GM19372 (cell line): ENCODE measurements around the gene SLC25A14.
"Not testable (repeated sequence)": the region's sequence is repeated elsewhere in the genome, so short reads cannot be mapped to it uniquely, and the experiment has no call there.

ENCODE experiments used
- ATAC-seq: cut with Tn5 transposase; IDR thresholded peaks from one replicate; pipeline ENCODE4 v1.9.1; 2021; ENCODE audit warnings: mild to moderate bottlenecking, low read depth, moderate library complexity; ENCODE audit not compliant: unreplicated experiment

The SLC25A14 gene, protein sequence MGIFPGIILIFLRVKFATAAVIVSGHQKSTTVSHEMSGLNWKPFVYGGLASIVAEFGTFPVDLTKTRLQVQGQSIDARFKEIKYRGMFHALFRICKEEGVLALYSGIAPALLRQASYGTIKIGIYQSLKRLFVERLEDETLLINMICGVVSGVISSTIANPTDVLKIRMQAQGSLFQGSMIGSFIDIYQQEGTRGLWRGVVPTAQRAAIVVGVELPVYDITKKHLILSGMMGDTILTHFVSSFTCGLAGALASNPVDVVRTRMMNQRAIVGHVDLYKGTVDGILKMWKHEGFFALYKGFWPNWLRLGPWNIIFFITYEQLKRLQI

DNA sequence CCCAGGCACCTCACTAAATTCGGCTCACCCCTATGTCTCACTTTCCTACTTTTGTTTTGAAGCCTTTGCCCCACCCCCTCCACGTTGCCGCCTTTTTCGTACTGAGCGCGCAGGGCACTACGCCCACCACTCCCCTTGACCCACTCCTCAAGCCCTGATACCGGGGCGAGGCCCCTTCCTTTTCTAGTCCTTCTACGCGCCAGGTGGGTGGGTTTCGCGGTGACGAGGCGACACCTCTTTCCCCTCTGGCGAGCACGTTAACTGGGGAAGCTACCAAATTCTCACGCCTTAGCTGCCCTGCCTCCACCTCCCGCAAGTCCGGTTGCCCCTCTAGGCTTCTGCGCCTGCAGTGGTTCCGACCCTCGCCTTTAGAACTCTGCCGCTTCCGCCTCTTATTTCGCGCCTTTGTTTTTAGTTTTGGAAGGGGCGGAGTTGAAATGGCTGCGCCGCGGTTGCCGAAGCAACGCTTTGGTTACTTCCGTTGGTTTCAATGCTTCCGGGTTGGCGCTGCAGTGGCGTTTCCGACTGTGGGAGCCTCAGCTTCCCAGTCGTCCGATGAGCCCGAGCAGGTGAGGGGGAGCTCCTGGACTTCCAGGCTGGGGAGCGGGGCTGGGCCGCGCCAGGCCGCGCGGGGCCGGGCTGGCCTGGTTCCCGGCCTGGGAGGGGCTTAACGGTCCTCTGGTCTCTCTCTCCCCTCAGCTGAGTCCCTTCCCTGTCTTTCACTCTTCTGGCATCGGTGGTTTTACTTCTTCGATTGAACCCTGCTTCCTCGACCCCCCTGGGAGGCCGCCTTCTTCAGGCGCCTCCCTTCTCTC, at the start of gene SLC25A14:
Gene SLC25A14, plus strand, starts transcription at position 512 of the 815 bp plus-strand sequence. CDS start 360 bp downstream, outside the sequence.
- peak; percentile 97 for ATAC-seq

- no peak for ATAC-seq
These were observed 44.0 kb upstream of the SLC25A14 start for GRCh38 chrX:130295519-130296296.

DNA sequence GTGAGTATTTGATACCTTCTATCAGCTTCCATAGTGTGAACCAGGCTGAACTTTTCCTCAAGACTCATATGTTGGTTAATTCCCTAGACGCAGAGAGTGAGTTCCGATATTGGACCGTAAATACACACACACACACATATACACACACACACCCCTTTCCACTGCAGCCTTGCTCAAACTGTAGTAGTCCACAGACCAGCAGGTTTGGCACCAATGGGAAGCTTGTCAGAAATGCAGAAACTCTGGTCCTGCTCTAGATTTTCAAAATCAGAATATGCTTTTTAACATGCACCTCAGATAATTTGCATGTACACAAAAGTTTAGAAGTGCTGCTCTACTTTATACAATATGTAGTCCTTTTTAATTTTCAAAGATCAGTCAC, 43.4 kb upstream of the SLC25A14 start:
- ATAC-seq = no peak

- ATAC-seq = no peak
These were observed 43.0 kb upstream of the SLC25A14 start for GRCh38 chrX:130296743-130297142.

- no peak for ATAC-seq
These were observed 40.3 kb upstream of the SLC25A14 start for GRCh38 chrX:130299279-130300009.

DNA sequence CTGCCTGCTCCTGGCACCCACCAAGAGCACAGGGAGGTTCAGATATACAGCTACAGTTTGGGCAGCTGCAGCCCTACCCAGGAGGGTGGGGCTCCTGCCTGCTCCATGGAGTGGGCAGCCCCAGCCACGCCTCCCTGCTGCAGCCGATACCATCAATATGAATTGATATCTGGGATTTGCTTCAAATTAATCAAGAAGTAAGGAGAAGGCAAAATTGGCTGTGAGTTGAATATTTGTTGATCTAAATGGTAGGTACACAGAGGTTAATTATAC, 39.8 kb upstream of the SLC25A14 start:
- ATAC-seq = no peak

GRCh38 chrX:130301405-130301804, 38.3 kb upstream of the SLC25A14 start:
- ATAC-seq = no peak

- ATAC-seq = no peak
These were observed 37.7 kb upstream of the SLC25A14 start for GRCh38 chrX:130301977-130302376.

- no peak for ATAC-seq
These were observed 34.9 kb upstream of the SLC25A14 start for GRCh38 chrX:130304587-130305368.

DNA sequence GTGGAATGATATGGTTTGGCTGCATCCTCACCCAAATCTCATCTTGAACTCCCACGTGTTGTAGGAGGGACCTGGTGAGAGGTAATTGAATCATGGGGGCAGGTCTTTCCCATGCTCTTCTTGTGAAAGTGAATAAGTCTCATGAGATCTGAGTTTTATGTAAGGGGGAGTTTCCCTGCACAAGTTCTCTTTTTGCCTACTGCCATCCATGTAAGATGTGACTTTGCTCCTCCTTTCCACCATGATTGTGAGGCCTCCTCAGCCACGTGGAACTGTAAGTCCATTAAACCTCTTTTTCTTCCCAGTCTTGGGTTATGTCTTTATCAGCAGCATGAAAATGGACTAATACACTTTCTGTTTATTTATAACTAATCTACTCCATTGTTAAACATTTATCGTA, 19.8 kb upstream of the SLC25A14 start:
- ATAC-seq = not testable (repeated sequence)

DNA sequence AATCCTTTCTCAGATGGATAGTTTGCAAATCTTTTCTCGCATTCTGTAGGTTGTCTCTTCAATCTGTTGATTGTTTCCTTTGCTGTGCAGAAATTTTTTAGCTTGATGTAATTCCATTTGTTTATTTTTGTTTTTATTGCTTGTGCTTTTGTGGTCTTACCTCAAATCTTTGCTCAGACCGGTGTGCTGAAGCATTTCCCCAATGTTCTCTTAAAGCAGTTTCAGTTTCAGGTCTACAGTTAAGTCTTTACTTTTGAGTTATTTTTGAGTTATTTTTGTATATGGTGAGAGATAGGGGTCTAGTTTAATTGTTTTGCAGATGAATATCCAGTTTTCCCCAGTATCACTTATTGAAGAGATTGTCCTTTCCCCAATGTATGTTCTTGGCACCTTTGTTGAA, 18.2 kb upstream of the SLC25A14 start:
- ATAC-seq = peak; percentile 70

DNA sequence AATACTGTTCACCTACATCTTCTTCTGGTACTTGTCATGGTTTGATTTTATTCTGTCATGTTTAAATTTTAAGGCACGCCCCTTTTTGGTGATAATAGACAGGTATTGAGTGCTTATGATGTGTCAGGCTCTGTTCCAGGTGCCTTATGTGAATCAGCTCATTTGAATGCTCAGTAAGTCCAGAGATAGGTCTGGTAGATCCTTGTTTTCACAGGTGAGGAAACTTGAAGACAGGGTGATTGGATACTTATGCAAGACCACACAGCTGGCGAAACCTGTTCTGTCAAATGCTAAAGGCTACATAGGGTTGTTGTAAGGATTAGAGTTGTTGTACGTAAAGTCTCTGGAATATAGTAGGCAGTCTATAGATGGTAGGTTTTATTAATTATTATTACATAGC, 9.6 kb upstream of the SLC25A14 start:
- no peak for ATAC-seq

GRCh38 chrX:130330706-130331105, 9.0 kb upstream of the SLC25A14 start:
- peak; percentile 76 for ATAC-seq

DNA sequence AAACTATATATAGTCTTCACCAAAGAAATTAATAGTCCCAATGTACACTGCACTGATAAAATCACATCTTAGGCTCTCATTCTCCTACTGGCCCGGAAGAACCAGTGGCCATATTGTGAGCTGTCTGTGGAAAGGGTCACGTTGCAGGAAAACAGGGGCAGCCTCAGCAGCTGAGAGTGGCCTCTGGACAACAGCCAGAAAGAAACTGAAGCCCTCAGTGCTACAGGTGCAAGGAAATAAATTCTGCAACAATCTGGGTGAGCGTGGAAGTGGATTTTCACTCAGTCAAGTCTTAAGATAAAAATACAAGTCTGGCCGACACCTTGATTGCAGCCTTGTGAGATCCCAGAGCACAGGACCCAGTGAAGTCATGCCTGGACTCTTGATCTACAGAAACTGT, 3.2 kb upstream of the SLC25A14 start:
- no peak for ATAC-seq

GRCh38 chrX:130338869-130339268, 850 bp upstream of the SLC25A14 start:
- ATAC-seq = not testable (repeated sequence)

DNA sequence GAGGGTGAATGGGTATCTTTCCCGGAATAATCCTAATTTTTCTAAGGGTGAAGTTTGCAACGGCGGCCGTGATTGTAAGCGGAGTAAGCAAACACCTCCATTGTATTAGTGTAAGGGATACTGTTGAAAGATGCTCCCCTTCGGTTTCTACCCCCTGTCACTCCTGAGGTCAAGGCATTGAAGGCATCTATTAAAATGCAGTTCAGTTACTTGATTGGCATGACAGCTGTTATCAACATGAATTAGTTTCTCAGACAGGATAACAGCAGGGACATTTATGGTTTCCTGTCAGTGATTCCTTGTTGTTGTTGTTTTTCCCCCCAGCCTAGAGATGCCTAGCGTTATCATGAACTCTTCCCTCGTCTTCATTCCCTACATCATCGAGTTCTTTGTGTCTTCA, 552 bp downstream of the SLC25A14 start:
- ATAC-seq = no peak

- ATAC-seq = no peak
These were observed 3.7 kb downstream of the SLC25A14 start for GRCh38 chrX:130343411-130343810.

- ATAC-seq = no peak
These were observed 7.6 kb downstream of the SLC25A14 start for GRCh38 chrX:130347321-130347720.

DNA sequence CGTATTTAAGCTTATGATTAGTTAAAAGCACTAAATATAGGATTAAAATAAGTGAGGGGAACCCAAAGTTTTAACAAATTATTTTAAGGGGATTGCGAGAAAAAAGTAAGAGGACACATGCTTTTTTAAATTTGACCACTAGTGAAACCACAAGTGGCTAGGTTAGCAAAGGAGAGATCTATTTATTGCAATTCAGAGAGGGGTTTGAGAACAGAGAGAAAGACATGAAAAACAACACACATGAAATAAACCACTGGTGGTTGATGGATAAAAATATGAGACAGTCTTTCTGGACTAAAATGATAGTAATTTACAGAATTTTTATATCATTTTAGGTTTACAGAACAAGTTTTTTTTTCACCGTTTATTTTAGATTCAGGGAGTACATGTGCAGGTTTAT, 11.8 kb downstream of the SLC25A14 start:
- ATAC-seq = no peak

DNA sequence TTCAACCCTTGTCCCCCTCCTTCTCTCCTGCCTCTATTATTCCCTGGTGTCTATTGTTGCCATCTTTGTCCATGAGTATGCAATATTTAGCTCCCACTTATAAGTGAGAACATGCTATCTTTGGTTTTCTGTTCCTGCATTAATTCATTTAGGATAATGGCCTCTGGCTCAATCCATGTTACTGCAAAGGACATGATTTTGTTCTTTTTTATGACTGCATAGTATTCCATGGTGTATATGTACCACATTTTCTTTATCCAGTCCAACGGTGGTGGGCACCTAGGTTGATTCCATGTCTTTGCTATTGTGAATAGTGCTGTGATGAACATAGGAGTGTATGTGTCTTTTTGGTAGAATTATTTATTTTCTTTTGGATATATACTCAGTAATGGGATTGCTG, 12.3 kb downstream of the SLC25A14 start:
- ATAC-seq = not testable (repeated sequence)
